H9 (cell line): ENCODE data around the gene SLC12A1. TPM values are rescaled to one million over a fixed set of nuclear protein-coding genes. Genes with fewer than 3 reads are reported as not detected.

Experiments
- DNase-seq: peaks from one replicate; pipeline ENCODE4 v3.0.0-alpha.2; 2017
- H2AFZ ChIP-seq: one replicate; pipeline ENCODE4 v1.6.1; 2013; ENCODE audit warnings: mild to moderate bottlenecking, low read length, control low read depth, moderate library complexity
- H2AK5ac ChIP-seq: 2 replicates; pipeline ENCODE4 v1.6.1; 2013; ENCODE audit warnings: low read length, control low read depth, mixed read lengths; ENCODE audit not compliant: insufficient read length
- H2BK120ac ChIP-seq: one replicate; pipeline ENCODE4 v1.6.1; 2013; ENCODE audit warnings: low read depth, mild to moderate bottlenecking, low read length, control low read depth, inconsistent platforms; ENCODE audit not compliant: poor library complexity, severe bottlenecking
- H2BK12ac ChIP-seq: 2 replicates; pipeline ENCODE4 v1.6.1; 2013; ENCODE audit warnings: low read length, control low read depth, mixed read lengths, low read depth; ENCODE audit not compliant: insufficient read length
- H2BK15ac ChIP-seq: 2 replicates; pipeline ENCODE4 v1.6.1; 2013; ENCODE audit warnings: low read depth, low read length, control low read depth
- H2BK20ac ChIP-seq: one replicate; pipeline ENCODE4 v1.6.1; 2013; ENCODE audit warnings: low read depth, mild to moderate bottlenecking, low read length, control low read depth, inconsistent platforms; ENCODE audit not compliant: poor library complexity, severe bottlenecking
- H2BK5ac ChIP-seq: 2 replicates; pipeline ENCODE4 v1.6.1; 2013; ENCODE audit warnings: low read length, control low read depth, mixed read lengths; ENCODE audit not compliant: insufficient read length
- H3K14ac ChIP-seq: 2 replicates; pipeline ENCODE4 v1.6.1; 2013; ENCODE audit warnings: low read length, control low read depth; ENCODE audit not compliant: insufficient read depth
- H3K18ac ChIP-seq: 2 replicates; pipeline ENCODE4 v1.6.1; 2013; ENCODE audit warnings: low read depth, mild to moderate bottlenecking, mixed read lengths, low read length, control low read depth; ENCODE audit not compliant: insufficient read length
- H3K23ac ChIP-seq: 2 replicates; pipeline ENCODE4 v1.6.1; 2013; ENCODE audit warnings: low read length, control low read depth, mixed read lengths, low read depth; ENCODE audit not compliant: insufficient read length
- H3K23me2 ChIP-seq: 2 replicates; pipeline ENCODE4 v1.6.1; 2013; ENCODE audit warnings: low read depth, mild to moderate bottlenecking, mixed read lengths, low read length, control low read depth; ENCODE audit not compliant: insufficient read length, poor library complexity, severe bottlenecking
- H3K27ac ChIP-seq: 2 replicates; pipeline ENCODE4 v1.5.1; 2013; ENCODE audit warnings: low read length, control low read depth, mixed read lengths, low read depth; ENCODE audit not compliant: insufficient read length
- H3K27me3 ChIP-seq: 2 replicates; pipeline ENCODE4 v1.6.1; 2013; ENCODE audit warnings: low read length, control low read depth, inconsistent platforms; ENCODE audit not compliant: insufficient read depth
- H3K4ac ChIP-seq: 2 replicates; pipeline ENCODE4 v1.6.1; 2013; ENCODE audit warnings: low read depth, mild to moderate bottlenecking, control low read depth, inconsistent platforms, low read length, moderate library complexity
- H3K4me1 ChIP-seq: 2 replicates; pipeline ENCODE4 v1.6.1; 2013; ENCODE audit warnings: low read length, control low read depth, inconsistent platforms; ENCODE audit not compliant: insufficient read depth
- H3K4me2 ChIP-seq: 2 replicates; pipeline ENCODE4 v1.6.1; 2013; ENCODE audit warnings: low read length, control low read depth, mixed read lengths; ENCODE audit not compliant: insufficient read length, insufficient read depth
- H3K56ac ChIP-seq: 2 replicates; pipeline ENCODE4 v1.6.1; 2013; ENCODE audit warnings: low read depth, mild to moderate bottlenecking, mixed read lengths, low read length, control low read depth; ENCODE audit not compliant: insufficient read length
- H3K79me1 ChIP-seq: 2 replicates; pipeline ENCODE4 v1.6.1; 2013; ENCODE audit warnings: low read depth, mild to moderate bottlenecking, moderate library complexity, low read length, control low read depth, inconsistent platforms; ENCODE audit not compliant: insufficient read depth, poor library complexity, severe bottlenecking
- H3K79me2 ChIP-seq: 2 replicates; pipeline ENCODE4 v1.6.1; 2013; ENCODE audit warnings: low read length, control low read depth, inconsistent platforms; ENCODE audit not compliant: insufficient read depth
- H3K9ac ChIP-seq: 2 replicates; pipeline ENCODE4 v1.6.1; 2013; ENCODE audit warnings: low read length, control low read depth, mixed read lengths; ENCODE audit not compliant: insufficient read length; ENCODE audit errors: extremely low read depth
- H3K9me3 ChIP-seq: one replicate; pipeline ENCODE4 v1.6.1; 2013; ENCODE audit warnings: low read depth, low read length, inconsistent platforms; ENCODE audit not compliant: control insufficient read depth
- H3T11ph ChIP-seq: one replicate; pipeline ENCODE4 v1.6.1; 2013; ENCODE audit warnings: mild to moderate bottlenecking, low read length, control low read depth, inconsistent platforms
- H4K20me1 ChIP-seq: one replicate; pipeline ENCODE4 v1.6.1; 2013; ENCODE audit not compliant: control insufficient read depth, insufficient read length, insufficient read depth
- H4K5ac ChIP-seq: 2 replicates; pipeline ENCODE4 v1.6.1; 2013; ENCODE audit warnings: low read depth, mild to moderate bottlenecking, mixed read lengths, low read length, control low read depth; ENCODE audit not compliant: insufficient read length
- H4K8ac ChIP-seq: replicated peaks from 2 replicates; pipeline ENCODE4 v1.6.1; 2013; ENCODE audit warnings: low read length, control low read depth, mixed read lengths, low read depth; ENCODE audit not compliant: insufficient read length
- H4K91ac ChIP-seq: 2 replicates; pipeline ENCODE4 v1.6.1; 2013; ENCODE audit warnings: low read depth, mild to moderate bottlenecking, moderate library complexity, mixed read lengths, low read length, control low read depth; ENCODE audit not compliant: insufficient read length
- H3K27ac Mint-ChIP-seq, 3 experiments: 2 replicates in 2 of 3; 3 replicates in 1 of 3; pipeline ENCODE4 v1.8.0; 2020 to 2021; ENCODE audit warnings: mixed read lengths in 3 of 3, mild to moderate bottlenecking in 1 of 3, moderate library complexity in 1 of 3
- H3K27me3 Mint-ChIP-seq: 2 replicates; pipeline ENCODE4 v1.8.0; 2021; ENCODE audit warnings: low read depth, mild to moderate bottlenecking, moderate library complexity, mixed read lengths
- H3K36me3 Mint-ChIP-seq, 3 experiments: 2 replicates in 2 of 3; 3 replicates in 1 of 3; pipeline ENCODE4 v1.8.0; 2020 to 2021; ENCODE audit warnings: low read depth in 3 of 3, mixed read lengths in 3 of 3; ENCODE audit not compliant: insufficient read depth in 1 of 3
- H3K4me1 Mint-ChIP-seq, 2 experiments: 2 replicates each; pipeline ENCODE4 v1.8.0; 2020; ENCODE audit warnings: mixed read lengths in 2 of 2
- H3K4me3 Mint-ChIP-seq, 2 experiments: 2 replicates in 1 of 2; 3 replicates in 1 of 2; pipeline ENCODE4 v1.8.0; 2020 to 2021; ENCODE audit warnings: mild to moderate bottlenecking in 2 of 2, mixed read lengths in 2 of 2, moderate library complexity in 1 of 2
- H3K9me3 Mint-ChIP-seq, 2 experiments: 2 replicates in 1 of 2; 3 replicates in 1 of 2; pipeline ENCODE4 v1.8.0; 2020; ENCODE audit warnings: mild to moderate bottlenecking in 2 of 2, mixed read lengths in 2 of 2, moderate library complexity in 1 of 2
- CTCF ChIP-seq: fragments of 200-600 bp; sonication (generic); conservative IDR thresholded peaks from 3 replicates; pipeline ENCODE4 v1.8.0; 2021; ENCODE audit warnings: antibody characterized with exemption, mild to moderate bottlenecking
- WGBS: extraction: QIAGEN DNeasy Blood & Tissue Kit; methylation state at CpG from one replicate; pipeline ENCODE4 v1.1.7; 2013; ENCODE audit warnings: missing lambda C conversion rate, low lambda C conversion rate, mixed read lengths; ENCODE audit not compliant: insufficient read length; ENCODE audit errors: extremely low coverage; 5-methylcytosine and 5-hydroxymethylcytosine counted together
- total RNA-seq: library from RNA; stranded (reverse); gene quantifications from 2 replicates; pipeline ENCODE4 v1.2.1, GENCODE V29; 2021

Gene SLC12A1
- total RNA-seq, 1 experiment from 2014 or later: 0.07 TPM

- H3K18ac ChIP-seq: no peak overlapping the region
- H2BK15ac ChIP-seq: no peak overlapping the region
- no peak overlapping the region for H3K4me2 ChIP-seq
- no peak overlapping the region for H3K23ac ChIP-seq
- Mint-ChIP-seq H3K27ac (no peak overlapping the region), H3K4me3 (no peak overlapping the region), H3K27me3 (no peaks in the 10 kb centered on the region), H3K36me3 (no peaks in the 10 kb centered on the region), H3K9me3 (no peaks in the 10 kb centered on the region), H3K4me1 (peaks cover under 1 to 2% of the 10 kb centered on the region in 2 experiments; a peak in 3 of 4 replicates)
- no peak overlapping the region for H2BK12ac ChIP-seq
- no peak overlapping the region for H4K91ac ChIP-seq
- no peak overlapping the region for H3K9ac ChIP-seq
- H3T11ph ChIP-seq: no peak overlapping the region
- no peak for DNase-seq
- H3K4ac ChIP-seq: no peak overlapping the region
- no peak overlapping the region for H2AFZ ChIP-seq
- H3K79me1 ChIP-seq: no peaks in the 10 kb centered on the region
- H2BK5ac ChIP-seq: no peak overlapping the region
- no peak overlapping the region for H2BK20ac ChIP-seq
- H2AK5ac ChIP-seq: no peak overlapping the region
- H4K20me1 ChIP-seq: no peaks in the 10 kb centered on the region
- no peak overlapping the region for H3K14ac ChIP-seq
- H3K9me3 ChIP-seq: no peaks in the 10 kb centered on the region
- H3K4me1 ChIP-seq: no peaks in the 10 kb centered on the region
- no peak overlapping the region for H2BK120ac ChIP-seq
- H3K56ac ChIP-seq: no peak overlapping the region
- H4K5ac ChIP-seq: no peak overlapping the region
- TF ChIP-seq CTCF: no peak
- no peaks in the 10 kb centered on the region for H3K23me2 ChIP-seq
- H4K8ac ChIP-seq: no peak overlapping the region
- no CpG with 5 or more reads among the region's 4 CpGs for WGBS
- no peaks in the 10 kb centered on the region for H3K27me3 ChIP-seq
- H3K27ac ChIP-seq: no peak overlapping the region
- no peaks in the 10 kb centered on the region for H3K79me2 ChIP-seq
These were observed 66.9 kb downstream of the SLC12A1 start for GRCh38 chr15:48273049-48273448.
